Measurements from ENCODE around the gene MYF6.

MYF6 gene

DNA sequence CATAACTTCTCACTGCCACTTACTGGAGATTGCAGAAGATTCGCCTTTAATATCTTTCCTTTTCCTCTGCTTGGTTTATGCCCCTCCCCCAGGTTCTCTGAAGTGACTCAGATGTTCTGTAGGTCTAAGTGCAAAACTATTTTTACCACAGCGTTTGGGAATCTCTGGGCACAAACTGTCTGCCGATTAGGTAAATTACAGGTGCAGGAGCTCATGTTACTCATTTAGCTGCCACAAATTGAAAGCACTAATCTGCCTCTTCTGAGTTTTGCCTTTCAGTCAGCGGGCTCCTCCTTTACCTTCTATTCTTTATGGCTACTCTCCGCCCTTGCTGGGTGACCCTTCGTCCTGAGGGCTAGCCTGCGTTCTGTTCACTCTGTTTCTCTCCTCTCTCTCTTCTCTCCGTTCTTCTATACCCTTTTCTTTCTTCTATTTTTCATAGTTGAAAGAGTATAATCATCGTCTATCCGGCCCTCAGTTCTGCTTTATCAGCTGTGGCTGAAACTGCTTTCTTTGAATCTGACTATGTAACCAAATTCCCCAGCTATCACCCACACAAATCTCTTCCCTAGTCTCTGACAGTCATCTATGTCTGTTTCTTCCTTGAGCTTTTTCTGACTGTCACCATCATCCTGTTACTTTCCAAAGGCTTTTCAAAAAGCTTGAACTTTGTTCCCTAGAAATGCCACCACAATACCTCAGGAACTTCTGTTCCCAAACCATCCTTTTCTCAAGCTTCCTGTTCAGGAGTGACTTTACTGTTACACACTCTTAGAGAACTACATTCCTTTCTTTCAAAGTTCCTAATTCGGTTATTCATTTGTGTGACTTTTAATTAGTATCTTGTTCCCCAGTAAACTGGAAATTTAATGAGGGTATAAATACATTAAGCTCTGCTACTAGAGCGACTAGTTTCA lies 4.3 kb upstream of the MYF6 start:
- H3K9me3 ChIP-seq (ENCODE audit: control insufficient read depth, insufficient read depth, low read depth, low read length) = no peaks in the 10 kb centered on the region
- ChIA-PET CTCF (interaction anchor here (0.7 to 1.0 kb wide), 2 partner anchors 9 to 230 kb away, joined by 4 to 5 read pairs; no protein-coding TSS in a partner anchor), POLR2A (no interaction called here)
- no peak overlapping the region for H3K27ac ChIP-seq (ENCODE audit: extremely low read depth, low read depth, low read length)
- H3K36me3 ChIP-seq (ENCODE audit: control insufficient read depth in 2 of 2, insufficient read depth in 1 of 2, low read length in 2 of 2) = no peaks in the 10 kb centered on the region
- TF ChIP-seq, protein P1, sequence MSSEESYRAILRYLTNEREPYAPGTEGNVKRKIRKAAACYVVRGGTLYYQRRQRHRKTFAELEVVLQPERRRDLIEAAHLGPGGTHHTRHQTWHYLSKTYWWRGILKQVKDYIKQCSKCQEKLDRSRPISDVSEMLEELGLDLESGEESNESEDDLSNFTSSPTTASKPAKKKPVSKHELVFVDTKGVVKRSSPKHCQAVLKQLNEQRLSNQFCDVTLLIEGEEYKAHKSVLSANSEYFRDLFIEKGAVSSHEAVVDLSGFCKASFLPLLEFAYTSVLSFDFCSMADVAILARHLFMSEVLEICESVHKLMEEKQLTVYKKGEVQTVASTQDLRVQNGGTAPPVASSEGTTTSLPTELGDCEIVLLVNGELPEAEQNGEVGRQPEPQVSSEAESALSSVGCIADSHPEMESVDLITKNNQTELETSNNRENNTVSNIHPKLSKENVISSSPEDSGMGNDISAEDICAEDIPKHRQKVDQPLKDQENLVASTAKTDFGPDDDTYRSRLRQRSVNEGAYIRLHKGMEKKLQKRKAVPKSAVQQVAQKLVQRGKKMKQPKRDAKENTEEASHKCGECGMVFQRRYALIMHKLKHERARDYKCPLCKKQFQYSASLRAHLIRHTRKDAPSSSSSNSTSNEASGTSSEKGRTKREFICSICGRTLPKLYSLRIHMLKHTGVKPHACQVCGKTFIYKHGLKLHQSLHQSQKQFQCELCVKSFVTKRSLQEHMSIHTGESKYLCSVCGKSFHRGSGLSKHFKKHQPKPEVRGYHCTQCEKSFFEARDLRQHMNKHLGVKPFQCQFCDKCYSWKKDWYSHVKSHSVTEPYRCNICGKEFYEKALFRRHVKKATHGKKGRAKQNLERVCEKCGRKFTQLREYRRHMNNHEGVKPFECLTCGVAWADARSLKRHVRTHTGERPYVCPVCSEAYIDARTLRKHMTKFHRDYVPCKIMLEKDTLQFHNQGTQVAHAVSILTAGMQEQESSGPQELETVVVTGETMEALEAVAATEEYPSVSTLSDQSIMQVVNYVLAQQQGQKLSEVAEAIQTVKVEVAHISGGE (tag by site-specific recombination; conservative IDR thresholded peaks at IDR 0.05; ENCODE audit: low read depth) = peak; percentile 40; the same call in 1 of the 2 replicates
- TF ChIP-seq TRIM28 (IDR thresholded peaks at IDR 0.05; ENCODE audit: borderline replicate concordance, low read length) (peak; percentile 58; the same call in 1 of the 2 replicates), ZNF239 (tag by site-specific recombination; IDR thresholded peaks at IDR 0.05) (no peak)
- peak overlapping the region; percentile 29 for H3K4me3 ChIP-seq (ENCODE audit: low read depth, low read length)
- H3K4me1 ChIP-seq (ENCODE audit: control insufficient read depth, insufficient read depth, low read length) = no peaks in the 10 kb centered on the region

DNA sequence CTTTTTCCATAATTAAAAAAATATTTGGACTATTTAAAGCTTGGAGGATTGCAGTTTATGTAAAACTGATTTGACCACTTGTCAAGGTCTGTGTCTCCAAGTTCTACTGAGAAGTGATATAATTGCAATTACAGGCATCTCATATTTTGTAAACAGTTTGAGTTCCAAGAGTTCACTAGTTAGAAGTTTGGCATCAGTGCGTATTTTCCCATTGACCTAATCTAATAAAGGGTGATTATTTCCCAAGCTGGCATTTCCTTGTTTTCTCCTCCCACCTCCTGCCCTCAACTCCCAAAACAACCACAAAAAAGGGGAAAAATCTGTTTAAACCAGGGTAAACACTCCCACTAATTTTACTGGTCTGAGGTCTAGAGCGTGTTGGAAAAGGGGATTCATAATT lies 3.0 kb upstream of the MYF6 start:
- POLR2A ChIA-PET = no interaction called here
- TF ChIP-seq ZNF585B (tag by site-specific recombination; IDR thresholded peaks at IDR 0.05) (no peak), GLIS2 (tag by site-specific recombination; IDR thresholded peaks at IDR 0.05) (no peak), ZNF274 (IDR thresholded peaks at IDR 0.05; ENCODE audit: low read length) (no peak), ZNF274 (tag by site-specific recombination; IDR thresholded peaks at IDR 0.05; ENCODE audit: borderline replicate concordance) (no peak), GLI4 (tag by site-specific recombination; IDR thresholded peaks at IDR 0.05) (no peak), ZNF239 (tag by site-specific recombination; IDR thresholded peaks at IDR 0.05) (no peak), ZNF140 (tag by site-specific recombination; IDR thresholded peaks at IDR 0.05) (no peak), ZNF19 (tag by site-specific recombination; IDR thresholded peaks at IDR 0.05; ENCODE audit: low read depth) (no peak), ZNF114 (tag by site-specific recombination; IDR thresholded peaks at IDR 0.05) (no peak), ZIC2 (tag by site-specific recombination; IDR thresholded peaks at IDR 0.05) (no peak), ZNF311 (tag by site-specific recombination; IDR thresholded peaks at IDR 0.05; ENCODE audit: borderline replicate concordance) (no peak)
- TF ChIP-seq, protein P2, sequence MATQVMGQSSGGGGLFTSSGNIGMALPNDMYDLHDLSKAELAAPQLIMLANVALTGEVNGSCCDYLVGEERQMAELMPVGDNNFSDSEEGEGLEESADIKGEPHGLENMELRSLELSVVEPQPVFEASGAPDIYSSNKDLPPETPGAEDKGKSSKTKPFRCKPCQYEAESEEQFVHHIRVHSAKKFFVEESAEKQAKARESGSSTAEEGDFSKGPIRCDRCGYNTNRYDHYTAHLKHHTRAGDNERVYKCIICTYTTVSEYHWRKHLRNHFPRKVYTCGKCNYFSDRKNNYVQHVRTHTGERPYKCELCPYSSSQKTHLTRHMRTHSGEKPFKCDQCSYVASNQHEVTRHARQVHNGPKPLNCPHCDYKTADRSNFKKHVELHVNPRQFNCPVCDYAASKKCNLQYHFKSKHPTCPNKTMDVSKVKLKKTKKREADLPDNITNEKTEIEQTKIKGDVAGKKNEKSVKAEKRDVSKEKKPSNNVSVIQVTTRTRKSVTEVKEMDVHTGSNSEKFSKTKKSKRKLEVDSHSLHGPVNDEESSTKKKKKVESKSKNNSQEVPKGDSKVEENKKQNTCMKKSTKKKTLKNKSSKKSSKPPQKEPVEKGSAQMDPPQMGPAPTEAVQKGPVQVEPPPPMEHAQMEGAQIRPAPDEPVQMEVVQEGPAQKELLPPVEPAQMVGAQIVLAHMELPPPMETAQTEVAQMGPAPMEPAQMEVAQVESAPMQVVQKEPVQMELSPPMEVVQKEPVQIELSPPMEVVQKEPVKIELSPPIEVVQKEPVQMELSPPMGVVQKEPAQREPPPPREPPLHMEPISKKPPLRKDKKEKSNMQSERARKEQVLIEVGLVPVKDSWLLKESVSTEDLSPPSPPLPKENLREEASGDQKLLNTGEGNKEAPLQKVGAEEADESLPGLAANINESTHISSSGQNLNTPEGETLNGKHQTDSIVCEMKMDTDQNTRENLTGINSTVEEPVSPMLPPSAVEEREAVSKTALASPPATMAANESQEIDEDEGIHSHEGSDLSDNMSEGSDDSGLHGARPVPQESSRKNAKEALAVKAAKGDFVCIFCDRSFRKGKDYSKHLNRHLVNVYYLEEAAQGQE (tag by site-specific recombination; IDR thresholded peaks at IDR 0.05) = no peak

More for the DNA sequence above, 3.0 kb upstream of the MYF6 start:
- no peaks in the 10 kb centered on the region for H3K4me1 ChIP-seq (ENCODE audit: control insufficient read depth, insufficient read depth, low read length)
- H3K36me3 ChIP-seq (ENCODE audit: control insufficient read depth in 2 of 2, insufficient read depth in 1 of 2, low read length in 2 of 2) = no peaks in the 10 kb centered on the region
- H3K9me3 ChIP-seq (ENCODE audit: control insufficient read depth, insufficient read depth, low read depth, low read length) = no peaks in the 10 kb centered on the region
- no peak overlapping the region for H3K4me3 ChIP-seq (ENCODE audit: low read depth, low read length)
- H3K27ac ChIP-seq (ENCODE audit: extremely low read depth, low read depth, low read length) = no peak overlapping the region
- CTCF ChIA-PET = interaction anchor here (0.6 kb wide), 1 partner anchor 9 kb away, joined by 4 read pairs; no protein-coding TSS in a partner anchor

Measured in HEK293 (cell line).